B cell (primary cell): ENCODE results near the gene TMEM141. TPM values are rescaled to one million over a fixed set of nuclear protein-coding genes. Genes with fewer than 3 reads are reported as not detected.

Experiments
- ATAC-seq: fragments of 200-7000 bp; cut with Tn5 transposase; one replicate; pipeline ENCODE4 v1.10.0; 2021; ENCODE audit warnings: low read depth, mild to moderate bottlenecking, moderate number of reproducible peaks, moderate library complexity
- CTCF ChIA-PET: fragments of 350-600 bp; sonication (Branson Sonifier 250); formaldehyde crosslinking; loops from one replicate; lab custom pipeline; 2021; ENCODE audit warnings: antibody characterized with exemption, inconsistent platforms; lab: Charles Lee
- POLR2A ChIA-PET: fragments of 350-600 bp; sonication (Branson Sonifier 250); formaldehyde crosslinking; loops from one replicate; lab custom pipeline; 2021; ENCODE audit warnings: antibody characterized with exemption; lab: Charles Lee
- DNase-seq: peaks from one replicate; pipeline ENCODE4 v3.0.0; 2013
- H2AFZ ChIP-seq: 2 replicates; pipeline ENCODE4 v1.6.1; 2012; ENCODE audit warnings: mild to moderate bottlenecking, low read depth, low read length; ENCODE audit not compliant: insufficient read depth, poor library complexity, severe bottlenecking
- H3K27ac ChIP-seq, 2 donors: 1 replicate in 1 of 2; 2 replicates in 1 of 2; pipeline ENCODE4 v1.5.1; 2012 to 2013; ENCODE audit warnings: low read length in 2 of 2, mild to moderate bottlenecking in 2 of 2, moderate library complexity in 1 of 2
- H3K27me3 ChIP-seq, 4 experiments: fragments of 200-600 bp in 1 of 4; sonication (generic) in 1 of 4; replicated peaks in 1 of 4; 1 replicate in 2 of 4; 2 replicates in 2 of 4; pipeline versions ENCODE4 v1.6.1 to v1.7.0; 2013 to 2016; ENCODE audit warnings: low read length in 3 of 4, mild to moderate bottlenecking in 2 of 4, mixed read lengths in 1 of 4, moderate library complexity in 1 of 4; ENCODE audit not compliant: insufficient read depth in 4 of 4, control insufficient read depth in 3 of 4; ENCODE audit errors: control extremely low read depth in 1 of 4
- H3K36me3 ChIP-seq, 2 experiments: replicated peaks in 1 of 2; 1 replicate in 1 of 2; 2 replicates in 1 of 2; pipeline versions ENCODE4 v1.6.1 to v1.7.1; 2013; ENCODE audit warnings: low read length in 1 of 2; ENCODE audit not compliant: insufficient read depth in 2 of 2, control insufficient read depth in 1 of 2; ENCODE audit errors: control extremely low read depth in 1 of 2, extremely low read depth in 1 of 2
- H3K4me1 ChIP-seq, 2 donors: fragments of 200-600 bp in 1 of 2; sonication (generic) in 1 of 2; 1 replicate in 1 of 2; 2 replicates in 1 of 2; pipeline versions ENCODE4 v1.5.1 to v1.6.1; 2013 to 2017; ENCODE audit warnings: low read length in 2 of 2; ENCODE audit not compliant: control insufficient read depth in 2 of 2, insufficient read depth in 2 of 2
- H3K4me2 ChIP-seq: replicated peaks from 2 replicates; pipeline ENCODE3; 2012; ENCODE audit warnings: mild to moderate bottlenecking, low read depth, low read length; ENCODE audit not compliant: poor library complexity, severe bottlenecking
- H3K4me3 ChIP-seq, 5 experiments: fragments of 200-600 bp in 1 of 5; sonication (generic) in 1 of 5; 1 replicate in 3 of 5; 2 replicates in 2 of 5; pipeline versions ENCODE4 v1.5.1 to v1.7.0; 2011 to 2016; ENCODE audit warnings: low read length in 4 of 5, mild to moderate bottlenecking in 4 of 5, low read depth in 2 of 5, control low read depth in 1 of 5, moderate library complexity in 1 of 5; ENCODE audit not compliant: insufficient read depth in 1 of 5; ENCODE audit errors: control extremely low read depth in 1 of 5, extremely low read depth in 1 of 5
- H3K79me2 ChIP-seq: fragments of 200-600 bp; sonication (generic); one replicate; pipeline ENCODE4 v1.6.0; 2016; ENCODE audit warnings: low read length; ENCODE audit not compliant: control insufficient read depth, insufficient read depth
- H3K9ac ChIP-seq: fragments of 200-600 bp; sonication (generic); 2 replicates; pipeline ENCODE4 v1.6.1; 2017; ENCODE audit warnings: mild to moderate bottlenecking, low read length, moderate library complexity
- H3K9me3 ChIP-seq, 3 donors: one replicate each; pipeline versions ENCODE4 v1.6.1 to v1.7.1; 2013; ENCODE audit warnings: low read length in 2 of 3; ENCODE audit not compliant: control insufficient read depth in 2 of 3, insufficient read depth in 1 of 3; ENCODE audit errors: control extremely low read depth in 1 of 3
- H4K20me1 ChIP-seq: 2 replicates; pipeline ENCODE4 v1.6.0; 2012; ENCODE audit warnings: mild to moderate bottlenecking, low read length; ENCODE audit not compliant: insufficient read depth, control insufficient read depth, poor library complexity, severe bottlenecking
- H3K27ac Mint-ChIP-seq: one replicate; pipeline ENCODE4 v1.8.0; 2021; ENCODE audit warnings: mixed read lengths
- H3K27me3 Mint-ChIP-seq: one replicate; pipeline ENCODE4 v1.8.0; 2021; ENCODE audit warnings: mixed read lengths
- H3K4me1 Mint-ChIP-seq: one replicate; pipeline ENCODE4 v1.8.0; 2021; ENCODE audit warnings: mixed read lengths
- H3K4me3 Mint-ChIP-seq: one replicate; pipeline ENCODE4 v1.8.0; 2021; ENCODE audit warnings: mixed read lengths
- H3K9me3 Mint-ChIP-seq: one replicate; pipeline ENCODE4 v1.8.0; 2022; ENCODE audit warnings: mixed read lengths; ENCODE audit not compliant: insufficient read depth
- EZH2 ChIP-seq: IDR thresholded peaks from 2 replicates; pipeline ENCODE4 v1.6.1; 2012; ENCODE audit warnings: borderline replicate concordance, low read depth, mild to moderate bottlenecking, moderate library complexity, low read length; ENCODE audit not compliant: insufficient read depth, poor library complexity, severe bottlenecking
- WGBS: methylation state at CpG from one replicate; pipeline ENCODE4 v1.1.5; 2013; ENCODE audit warnings: missing lambda C conversion rate; ENCODE audit not compliant: insufficient coverage; 5-methylcytosine and 5-hydroxymethylcytosine counted together
- intact Hi-C: fragments of 100-400 bp; cut with micrococcal nuclease; formaldehyde crosslinking; loops from one replicate; pipeline ENCODE4 v1.10.0; 2022
- polyA plus RNA-seq: library from polyadenylated mRNA; depleted of rRNA; stranded (reverse); fragments of >200 nt; gene quantifications from 2 replicates; pipeline ENCODE4 v1.2.3, GENCODE V29; 2012
- total RNA-seq, 2 donors: library from RNA; stranded (reverse); fragments of 120-200 nt in 1 of 2; gene quantifications; 1 replicate in 1 of 2; 2 replicates in 1 of 2; pipeline versions ENCODE4 v1.2.3 to v1.2.4, GENCODE V29; 2013 to 2022
- TF ChIP-seq, protein P1 (sequence below): fragments of 200-600 bp; IDR thresholded peaks from one replicate; pipeline ENCODE4 v1.8.0; 2022; ENCODE audit warnings: antibody characterized with exemption, mild to moderate bottlenecking

The TMEM141 gene
- total and polyA plus RNA-seq, 2 donors (not counting 1 experiment from before 2014, with no cell fraction given), result 35.7 to 60.8 TPM

DNA sequence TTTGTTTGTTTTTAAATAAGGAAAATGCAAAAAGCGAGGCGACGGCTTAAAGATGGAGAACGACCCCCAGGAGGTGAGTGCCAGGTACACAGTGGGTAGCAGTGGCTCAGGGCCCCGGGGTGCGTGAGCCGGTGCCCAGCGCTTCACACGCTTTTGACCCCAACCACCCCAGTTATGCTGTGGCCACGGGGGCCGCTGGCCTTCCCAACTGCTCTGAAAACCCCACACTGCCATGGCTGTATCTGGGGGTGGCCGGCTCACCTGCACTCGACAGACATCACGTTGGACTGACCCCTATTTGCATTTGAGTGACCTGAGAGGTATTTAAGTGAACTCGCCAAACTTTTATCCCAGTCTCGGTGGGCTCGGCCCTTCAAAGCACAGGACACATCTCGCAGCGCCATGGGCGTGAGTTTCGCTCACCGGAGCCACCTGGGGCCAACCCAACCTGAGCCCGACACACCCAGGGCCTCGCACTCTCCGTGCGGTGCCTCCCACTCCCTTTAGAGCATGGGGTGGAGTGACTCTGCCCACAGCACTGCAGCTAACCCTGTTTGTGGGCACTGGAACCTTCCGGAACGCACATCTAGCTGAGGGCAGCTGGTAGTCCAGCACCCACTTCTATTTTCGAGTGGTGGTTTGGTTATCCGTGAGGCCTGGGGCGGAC is 37.5 kb downstream of the TMEM141 start:
- Histone ChIP-seq H3K27ac (no peak overlapping the region), H3K9ac (no peak overlapping the region), H4K20me1 (peaks cover 2% of the 10 kb centered on the region), H3K36me3 (peaks cover 2 to 54% of the 10 kb centered on the region in 2 experiments), H3K9me3 (no peaks in the 10 kb centered on the region), H3K4me2 (no peak overlapping the region), H3K4me3 (no peak overlapping the region), H3K79me2 (no peaks in the 10 kb centered on the region), H3K27me3 (no peaks in the 10 kb centered on the region), H2AFZ (no peak overlapping the region), H3K4me1 (no peaks in the 10 kb centered on the region)
- Mint-ChIP-seq H3K9me3 (no peaks in the 10 kb centered on the region), H3K27ac (no peak overlapping the region), H3K4me3 (no peak overlapping the region), H3K27me3 (no peaks in the 10 kb centered on the region), H3K4me1 (no peaks in the 10 kb centered on the region)
- no peak for TF ChIP-seq EZH2
- TF ChIP-seq, protein P1, sequence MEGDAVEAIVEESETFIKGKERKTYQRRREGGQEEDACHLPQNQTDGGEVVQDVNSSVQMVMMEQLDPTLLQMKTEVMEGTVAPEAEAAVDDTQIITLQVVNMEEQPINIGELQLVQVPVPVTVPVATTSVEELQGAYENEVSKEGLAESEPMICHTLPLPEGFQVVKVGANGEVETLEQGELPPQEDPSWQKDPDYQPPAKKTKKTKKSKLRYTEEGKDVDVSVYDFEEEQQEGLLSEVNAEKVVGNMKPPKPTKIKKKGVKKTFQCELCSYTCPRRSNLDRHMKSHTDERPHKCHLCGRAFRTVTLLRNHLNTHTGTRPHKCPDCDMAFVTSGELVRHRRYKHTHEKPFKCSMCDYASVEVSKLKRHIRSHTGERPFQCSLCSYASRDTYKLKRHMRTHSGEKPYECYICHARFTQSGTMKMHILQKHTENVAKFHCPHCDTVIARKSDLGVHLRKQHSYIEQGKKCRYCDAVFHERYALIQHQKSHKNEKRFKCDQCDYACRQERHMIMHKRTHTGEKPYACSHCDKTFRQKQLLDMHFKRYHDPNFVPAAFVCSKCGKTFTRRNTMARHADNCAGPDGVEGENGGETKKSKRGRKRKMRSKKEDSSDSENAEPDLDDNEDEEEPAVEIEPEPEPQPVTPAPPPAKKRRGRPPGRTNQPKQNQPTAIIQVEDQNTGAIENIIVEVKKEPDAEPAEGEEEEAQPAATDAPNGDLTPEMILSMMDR, result no peak
- ChIA-PET CTCF (no interaction called here), POLR2A (no interaction called here)
- ATAC-seq (no peak), DNase-seq (no peak)
- intact Hi-C loops, result no loop called here
- WGBS, result 98% methylated on average over 31 of the region's 31 CpGs

DNA sequence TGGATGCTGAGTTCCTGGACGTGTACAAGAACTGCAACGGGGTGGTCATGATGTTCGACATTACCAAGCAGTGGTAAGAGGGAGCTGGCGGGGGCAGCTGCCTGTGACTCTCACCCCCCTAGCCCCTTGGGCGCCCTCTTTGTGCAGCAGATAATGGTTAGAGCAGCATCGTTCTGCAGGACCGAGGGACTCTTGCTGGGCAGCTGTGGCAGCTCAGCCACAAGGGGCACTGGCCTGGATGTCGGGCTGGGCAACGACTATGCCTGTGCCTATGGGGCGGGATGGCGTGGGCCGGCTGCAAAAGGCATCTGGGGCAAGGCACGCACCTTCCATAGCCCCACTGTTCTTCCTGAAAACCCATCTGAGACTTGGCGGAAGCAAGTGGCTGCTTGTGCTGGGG is 38.3 kb downstream of the TMEM141 start:
- H3K27me3 ChIP-seq, result no peaks in the 10 kb centered on the region
- POLR2A ChIA-PET, result no interaction called here

More for the DNA sequence above, 38.3 kb downstream of the TMEM141 start:
- no peaks in the 10 kb centered on the region for H3K79me2 ChIP-seq
- no peaks in the 10 kb centered on the region for H3K9me3 ChIP-seq
- no peak overlapping the region for H3K4me2 ChIP-seq
- no peak overlapping the region for H3K4me3 Mint-ChIP-seq
- DNase-seq (no peak), ATAC-seq (no peak)
- H3K4me1 Mint-ChIP-seq, result no peaks in the 10 kb centered on the region
- TF ChIP-seq EZH2, result no peak
- TF ChIP-seq, protein P1, result no peak
- H3K9me3 Mint-ChIP-seq, result no peaks in the 10 kb centered on the region
- H3K4me1 ChIP-seq, result no peaks in the 10 kb centered on the region
- WGBS, result 95% methylated on average over 14 of the region's 14 CpGs
- no peaks in the 10 kb centered on the region for H4K20me1 ChIP-seq
- H3K4me3 ChIP-seq, result no peak overlapping the region
- no peak overlapping the region for H3K27ac ChIP-seq
- no peak overlapping the region for H3K9ac ChIP-seq
- H2AFZ ChIP-seq, result no peak overlapping the region
- no peaks in the 10 kb centered on the region for H3K27me3 Mint-ChIP-seq
- no peak overlapping the region for H3K27ac Mint-ChIP-seq
- H3K36me3 ChIP-seq, result peaks cover 2 to 51% of the 10 kb centered on the region in 2 experiments
- CTCF ChIA-PET, result no interaction called here
- intact Hi-C loops, result no loop called here
